GM21717 (cell line): Measurements from ENCODE around the gene TRIM68.

ENCODE experiments used
- ATAC-seq: cut with Tn5 transposase; IDR thresholded peaks from one replicate; pipeline ENCODE4 v1.9.1; 2021; ENCODE audit warnings: mild to moderate bottlenecking, moderate library complexity; ENCODE audit not compliant: unreplicated experiment

Gene TRIM68

GRCh38 chr11:4606231-4607015 is 1.6 kb downstream of the TRIM68 start:
- no peak for ATAC-seq

DNA sequence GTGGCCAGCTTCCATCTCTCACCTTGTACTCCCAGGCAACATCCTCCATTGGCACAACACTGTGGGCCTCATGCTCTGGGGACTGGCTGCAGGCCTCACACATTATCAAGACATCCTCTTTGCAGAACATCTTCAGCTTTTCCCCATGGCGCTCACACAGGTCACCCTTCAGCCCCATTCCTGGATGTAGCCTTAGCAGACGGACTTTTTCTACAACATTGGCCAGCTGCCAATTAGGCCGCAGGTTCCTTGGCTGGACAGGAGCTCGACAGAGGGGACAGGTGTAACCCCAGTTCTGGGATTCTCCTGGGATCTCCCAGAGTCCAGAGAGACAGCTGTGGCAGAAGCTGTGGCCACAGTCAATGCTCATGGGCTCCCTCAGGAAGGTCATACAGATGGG is 3.0 kb downstream of the TRIM68 start:
- no peak for ATAC-seq

DNA sequence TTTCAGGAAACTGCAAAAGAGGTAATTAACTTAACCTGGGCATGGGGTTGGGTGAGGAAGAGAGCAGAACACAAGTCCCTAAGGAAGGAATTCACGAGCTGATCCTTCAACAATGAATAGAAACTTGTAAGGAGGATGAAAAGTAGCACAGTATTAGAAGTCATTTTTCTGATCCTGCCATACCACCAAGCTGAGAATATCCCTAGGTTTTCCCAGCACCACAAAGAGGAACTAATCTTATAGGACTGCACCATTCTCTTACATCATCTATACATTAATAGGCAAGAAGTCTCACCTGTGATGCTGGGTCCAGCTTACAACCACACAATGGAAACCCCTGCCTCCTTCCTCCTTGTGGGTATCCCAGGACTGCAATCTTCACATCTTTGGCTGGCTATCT is 14.3 kb downstream of the TRIM68 start, which contains the start of gene OR52I1:
TSS of gene OR52I1 (plus strand) at position 301 of the 400 bp plus-strand sequence. CDS start at position 301, 0 bp downstream.
- no peak for ATAC-seq

GRCh38 chr11:4589017-4589416 is 19.0 kb downstream of the TRIM68 start:
- no peak for ATAC-seq

GRCh38 chr11:4581443-4581842 is 26.6 kb downstream of the TRIM68 start, which contains the start of gene OR52I2:
TSS of gene OR52I2 (plus strand) at chr11:4581743.
- no peak for ATAC-seq

GRCh38 chr11:4580124-4580523 is 27.9 kb downstream of the TRIM68 start:
- ATAC-seq, result no peak

GRCh38 chr11:4578624-4579023 is 29.4 kb downstream of the TRIM68 start:
- no peak for ATAC-seq

DNA sequence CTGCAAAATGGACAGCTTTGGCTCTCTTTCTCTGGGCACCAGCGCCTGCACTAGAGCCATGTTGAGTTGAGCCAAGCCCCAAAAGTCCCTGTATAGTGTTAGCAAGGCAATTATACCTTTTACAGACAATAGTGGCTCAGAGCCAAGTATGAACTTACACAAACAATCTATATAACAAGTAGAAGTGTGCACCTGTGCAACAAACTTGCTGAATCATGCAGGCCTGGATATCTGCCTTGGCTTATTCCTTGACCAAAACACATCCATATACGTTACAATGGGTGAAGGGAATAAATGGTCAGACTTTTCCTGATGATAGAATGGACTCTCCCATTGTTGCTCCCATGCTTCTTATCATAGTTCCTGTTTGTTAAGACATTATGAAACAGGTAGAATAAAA is 30.3 kb downstream of the TRIM68 start:
- ATAC-seq, result no peak

DNA sequence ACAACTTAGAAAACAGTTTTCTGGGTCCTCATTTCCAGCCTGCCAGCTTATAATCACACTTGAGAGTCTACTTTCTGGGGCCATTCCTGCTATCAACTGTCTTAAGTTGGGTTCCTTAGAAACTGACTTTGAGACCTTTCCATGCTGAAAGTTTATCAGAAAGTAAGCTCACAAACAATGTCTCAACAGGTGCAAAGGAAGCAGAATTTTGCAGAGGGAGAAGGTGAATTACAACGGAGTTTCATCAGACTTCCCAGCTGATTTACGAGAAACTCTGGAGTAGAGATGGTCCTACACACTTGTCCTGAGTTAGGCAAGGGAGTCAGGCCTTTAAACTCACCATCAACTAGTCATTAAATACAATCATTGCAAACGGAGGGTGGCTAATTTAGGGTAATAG is 31.2 kb downstream of the TRIM68 start:
- no peak for ATAC-seq

DNA sequence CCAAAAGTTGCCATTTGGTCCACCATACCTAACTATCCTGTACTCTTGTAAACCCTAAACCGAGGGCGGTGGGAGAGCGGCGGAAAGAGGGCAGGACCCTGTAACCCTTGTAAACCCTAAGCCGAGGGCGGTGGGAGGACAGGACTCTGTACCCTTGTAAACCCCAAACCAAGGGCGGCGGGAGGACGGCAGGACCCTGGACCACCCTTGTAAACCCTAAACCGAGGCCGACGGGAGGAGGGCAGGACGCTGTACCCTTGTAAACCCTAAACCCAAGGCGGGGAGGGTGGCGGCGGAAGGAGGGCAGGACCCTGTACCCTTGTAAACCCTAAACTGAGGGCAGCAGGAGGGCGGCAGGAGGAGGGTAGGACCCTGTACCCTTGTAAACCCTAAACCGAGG is 39.0 kb downstream of the TRIM68 start:
- no peak for ATAC-seq

DNA sequence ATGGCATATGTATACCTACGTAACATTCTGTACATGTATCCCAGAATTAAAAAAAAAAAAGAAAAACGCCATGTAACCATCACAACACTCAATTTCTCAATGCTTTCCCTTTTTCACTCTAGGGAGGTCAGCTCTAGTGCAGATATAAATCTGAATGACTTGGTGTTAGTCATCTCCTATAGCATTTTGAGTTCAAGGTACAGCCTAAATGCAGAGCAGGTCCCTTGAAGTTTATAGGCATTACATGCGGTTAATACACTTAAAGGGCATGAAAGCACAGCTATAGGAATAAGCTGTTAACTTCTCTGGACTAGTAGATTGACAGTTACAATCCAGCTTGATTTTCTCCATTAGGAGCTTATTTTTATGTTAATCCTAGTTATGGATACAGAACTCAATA is 42.7 kb downstream of the TRIM68 start:
- no peak for ATAC-seq

- no peak for ATAC-seq
Observed at GRCh38 chr11:4560467-4560866, 47.6 kb downstream of the TRIM68 start.

DNA sequence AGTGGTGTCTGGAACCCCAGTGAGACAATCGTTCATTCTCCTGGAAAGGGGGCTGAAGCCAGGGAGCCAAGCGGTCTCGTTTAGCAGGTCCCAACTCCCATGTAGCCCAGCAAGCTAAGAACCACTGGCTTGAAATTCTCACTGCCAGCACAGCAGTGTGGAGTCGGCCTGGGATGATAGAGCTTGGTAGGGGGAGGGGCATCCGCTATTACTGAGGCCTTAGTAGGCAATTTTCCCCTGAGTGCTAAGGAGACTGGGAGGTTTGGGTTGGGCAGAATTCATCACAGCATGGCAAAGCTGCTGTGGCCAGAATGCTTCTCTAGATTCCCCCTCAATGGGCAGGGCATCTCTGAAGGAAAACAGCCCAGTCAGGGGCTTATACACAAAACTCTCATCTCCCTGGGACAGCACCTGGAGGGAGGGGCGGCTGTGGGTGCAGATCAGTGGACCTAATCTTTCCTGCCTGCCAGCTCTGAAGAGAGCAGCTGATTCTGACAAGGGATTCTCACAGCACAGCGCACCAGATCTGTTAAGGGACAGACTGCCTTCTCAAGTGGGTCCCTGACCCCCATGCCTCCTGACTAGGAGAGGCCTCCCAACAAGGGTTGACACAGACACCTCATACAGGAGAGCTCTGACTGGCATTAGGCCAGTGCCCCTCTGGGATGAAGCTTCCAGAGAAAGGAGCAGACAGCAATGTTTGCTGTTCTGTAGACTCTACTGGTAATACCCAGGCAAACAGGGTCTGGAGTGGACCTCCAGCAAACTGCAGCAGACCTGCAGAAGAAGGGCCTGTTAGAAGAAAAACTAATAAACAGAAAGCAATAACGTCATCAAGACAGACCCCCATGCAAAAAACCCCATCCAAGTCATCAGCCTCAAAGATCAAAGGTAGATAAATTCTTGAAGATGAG is 48.2 kb downstream of the TRIM68 start:
- ATAC-seq, result no peak

DNA sequence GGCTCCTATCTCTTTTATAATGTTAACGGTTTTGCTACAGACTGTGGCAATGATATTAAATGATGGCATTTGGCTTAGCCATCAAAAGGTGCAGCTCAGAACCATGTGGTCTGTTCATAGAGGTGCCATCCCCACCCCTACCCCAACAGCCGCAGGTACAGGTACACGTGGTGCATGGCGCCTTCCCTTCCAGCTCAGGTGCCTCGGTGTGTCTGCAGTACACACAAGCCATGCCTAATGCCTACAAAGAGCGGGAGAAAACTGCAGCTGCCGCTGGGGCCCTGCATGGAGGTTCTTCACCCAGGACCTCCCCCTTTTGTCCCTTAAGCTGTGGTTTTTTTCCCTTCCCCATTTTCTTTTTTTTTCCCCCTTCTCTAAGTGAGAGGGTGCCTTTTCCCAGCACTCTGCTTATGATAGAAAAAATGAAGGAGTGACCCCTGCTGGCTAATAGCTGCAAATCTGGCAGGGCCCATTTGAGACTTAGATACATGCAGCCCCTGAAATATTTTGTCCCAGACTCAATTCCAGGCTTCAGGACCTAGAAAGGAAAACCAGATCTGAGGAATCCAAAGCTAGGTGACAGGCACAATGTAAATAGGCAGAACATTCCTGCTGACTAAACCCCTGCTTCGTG is 56.6 kb downstream of the TRIM68 start:
- ATAC-seq, result no peak
